ENCODE results near the gene LACTB. TPM values are rescaled to one million over a fixed set of nuclear protein-coding genes. Genes with fewer than 3 reads are reported as not detected.

Gene LACTB
- total RNA-seq, 1 experiment from 2014 or later = 11.2 TPM

- Histone ChIP-seq H3K27me3 (ENCODE audit: low read length) (no peaks in the 10 kb centered on the region), H3K4me3 (ENCODE audit: low read length) (no peak overlapping the region), H3K9me2 (replicated peaks; ENCODE audit: low read length) (no peaks in the 10 kb centered on the region), H3F3A (ENCODE audit: low read length, unreplicated experiment) (no peaks in the 10 kb centered on the region), H3K4me1 (ENCODE audit: insufficient read depth, low read length) (peaks cover 30% of the 10 kb centered on the region), H3K9ac (ENCODE audit: low read length) (no peak overlapping the region), H3K9me3 (ENCODE audit: low read length) (no peaks in the 10 kb centered on the region), H3K27ac (ENCODE audit: low read length) (no peak overlapping the region), H3K79me2 (ENCODE audit: low read length) (no peaks in the 10 kb centered on the region), H3K36me3 (ENCODE audit: low read depth, low read length) (no peaks in the 10 kb centered on the region), H2AFZ (ENCODE audit: low read length) (no peak overlapping the region), H3K4me2 (ENCODE audit: low read length) (no peak overlapping the region), H4K20me1 (ENCODE audit: low read length) (no peaks in the 10 kb centered on the region)
- DNase-seq (no peak), ATAC-seq (no peak)
- CTCF ChIA-PET = no interaction called here
- no TSS peak for BruUV-seq (replicated peaks)
- POLR2A ChIA-PET (ENCODE audit: unreplicated experiment) = no interaction called here
- TF ChIP-seq, protein P1, sequence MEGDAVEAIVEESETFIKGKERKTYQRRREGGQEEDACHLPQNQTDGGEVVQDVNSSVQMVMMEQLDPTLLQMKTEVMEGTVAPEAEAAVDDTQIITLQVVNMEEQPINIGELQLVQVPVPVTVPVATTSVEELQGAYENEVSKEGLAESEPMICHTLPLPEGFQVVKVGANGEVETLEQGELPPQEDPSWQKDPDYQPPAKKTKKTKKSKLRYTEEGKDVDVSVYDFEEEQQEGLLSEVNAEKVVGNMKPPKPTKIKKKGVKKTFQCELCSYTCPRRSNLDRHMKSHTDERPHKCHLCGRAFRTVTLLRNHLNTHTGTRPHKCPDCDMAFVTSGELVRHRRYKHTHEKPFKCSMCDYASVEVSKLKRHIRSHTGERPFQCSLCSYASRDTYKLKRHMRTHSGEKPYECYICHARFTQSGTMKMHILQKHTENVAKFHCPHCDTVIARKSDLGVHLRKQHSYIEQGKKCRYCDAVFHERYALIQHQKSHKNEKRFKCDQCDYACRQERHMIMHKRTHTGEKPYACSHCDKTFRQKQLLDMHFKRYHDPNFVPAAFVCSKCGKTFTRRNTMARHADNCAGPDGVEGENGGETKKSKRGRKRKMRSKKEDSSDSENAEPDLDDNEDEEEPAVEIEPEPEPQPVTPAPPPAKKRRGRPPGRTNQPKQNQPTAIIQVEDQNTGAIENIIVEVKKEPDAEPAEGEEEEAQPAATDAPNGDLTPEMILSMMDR (conservative IDR thresholded peaks at IDR 0.05; ENCODE audit: low read depth, low read length) = no peak
- TF ChIP-seq EZH2 (IDR thresholded peaks at IDR 0.05; ENCODE audit: low read length, unreplicated experiment) (no peak), EZH2phosphoT487 (IDR thresholded peaks at IDR 0.05; ENCODE audit: borderline replicate concordance, low read length) (no peak)
- intact Hi-C loops (cut with micrococcal nuclease) = no loop called here
Measured at GRCh38 chr15:63136742-63137141, 15.1 kb downstream of the LACTB start.

- BruUV-seq (replicated peaks) = no TSS peak
- intact Hi-C loops (cut with micrococcal nuclease) = no loop called here
Measured at GRCh38 chr15:63140936-63141335, 19.3 kb downstream of the LACTB start.

DNA sequence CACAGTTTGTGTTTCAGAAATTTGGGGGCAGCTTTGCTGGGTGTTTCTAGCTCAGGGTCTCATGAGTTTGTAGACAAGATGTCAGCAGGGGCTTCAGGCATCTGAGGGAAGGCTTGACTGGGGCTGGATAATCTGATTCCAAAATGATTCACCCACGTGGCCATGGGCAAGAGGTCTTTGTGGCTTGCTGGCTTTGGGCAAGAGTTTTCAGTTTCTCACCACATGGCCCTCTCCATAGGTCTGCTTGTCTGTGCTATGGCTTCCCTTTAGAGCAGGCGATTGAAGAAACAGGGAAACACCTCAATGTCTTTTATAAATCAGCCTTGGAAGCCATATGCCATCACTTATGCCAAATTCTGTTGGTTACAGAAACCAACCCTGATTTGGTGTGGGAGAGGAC, 23.8 kb downstream of the LACTB start:
- Histone ChIP-seq H3K9me2 (replicated peaks; ENCODE audit: low read length) (no peaks in the 10 kb centered on the region), H4K20me1 (ENCODE audit: low read length) (no peaks in the 10 kb centered on the region), H3F3A (ENCODE audit: low read length, unreplicated experiment) (no peaks in the 10 kb centered on the region), H3K27me3 (ENCODE audit: low read length) (no peaks in the 10 kb centered on the region), H3K36me3 (ENCODE audit: low read depth, low read length) (no peaks in the 10 kb centered on the region), H3K4me2 (ENCODE audit: low read length) (no peak overlapping the region), H2AFZ (ENCODE audit: low read length) (no peak overlapping the region), H3K79me2 (ENCODE audit: low read length) (no peaks in the 10 kb centered on the region), H3K9ac (ENCODE audit: low read length) (no peak overlapping the region), H3K9me3 (ENCODE audit: low read length) (no peaks in the 10 kb centered on the region), H3K27ac (ENCODE audit: low read length) (no peak overlapping the region), H3K4me1 (ENCODE audit: insufficient read depth, low read length) (peaks cover 6% of the 10 kb centered on the region), H3K4me3 (ENCODE audit: low read length) (no peak overlapping the region)
- TF ChIP-seq, protein P1 (conservative IDR thresholded peaks at IDR 0.05; ENCODE audit: low read depth, low read length) = no peak
- TF ChIP-seq EZH2 (IDR thresholded peaks at IDR 0.05; ENCODE audit: low read length, unreplicated experiment) = no peak
- TF ChIP-seq EZH2phosphoT487 (IDR thresholded peaks at IDR 0.05; ENCODE audit: borderline replicate concordance, low read length) = no peak
- CTCF ChIA-PET = no interaction called here
- DNase-seq (no peak), ATAC-seq (no peak)
- intact Hi-C loops (cut with micrococcal nuclease) = no loop called here
- POLR2A ChIA-PET (ENCODE audit: unreplicated experiment) = no interaction called here
- BruUV-seq (replicated peaks) = no TSS peak

More at GRCh38 chr15:63140936-63141335, 19.3 kb downstream of the LACTB start:
- no peaks in the 10 kb centered on the region for H4K20me1 ChIP-seq (ENCODE audit: low read length)
- H3K79me2 ChIP-seq (ENCODE audit: low read length) = no peaks in the 10 kb centered on the region
- no peak overlapping the region for H3K4me3 ChIP-seq (ENCODE audit: low read length)
- no peak overlapping the region for H2AFZ ChIP-seq (ENCODE audit: low read length)
- no peak for DNase-seq
- no peaks in the 10 kb centered on the region for H3K9me3 ChIP-seq (ENCODE audit: low read length)
- TF ChIP-seq EZH2 (IDR thresholded peaks at IDR 0.05; ENCODE audit: low read length, unreplicated experiment) = no peak
- TF ChIP-seq, protein P1 (conservative IDR thresholded peaks at IDR 0.05; ENCODE audit: low read depth, low read length) = no peak
- TF ChIP-seq EZH2phosphoT487 (IDR thresholded peaks at IDR 0.05; ENCODE audit: borderline replicate concordance, low read length) = no peak
- H3K9me2 ChIP-seq (replicated peaks; ENCODE audit: low read length) = no peaks in the 10 kb centered on the region
- H3K9ac ChIP-seq (ENCODE audit: low read length) = no peak overlapping the region
- H3K4me2 ChIP-seq (ENCODE audit: low read length) = no peak overlapping the region
- ATAC-seq = no peak
- H3K36me3 ChIP-seq (ENCODE audit: low read depth, low read length) = no peaks in the 10 kb centered on the region
- no peak overlapping the region for H3K27ac ChIP-seq (ENCODE audit: low read length)
- H3K4me1 ChIP-seq (ENCODE audit: insufficient read depth, low read length) = 0 out of 2 replicates have a peak, but pooled peaks cover 4% of the 10 kb centered on the region
- ChIA-PET POLR2A (ENCODE audit: unreplicated experiment) (no interaction called here), CTCF (no interaction called here)
- no peaks in the 10 kb centered on the region for H3F3A ChIP-seq (ENCODE audit: low read length, unreplicated experiment)
- H3K27me3 ChIP-seq (ENCODE audit: low read length) = no peaks in the 10 kb centered on the region
